ENCODE measurements around the gene ABHD2. TPM values are rescaled to one million over a fixed set of nuclear protein-coding genes. Genes with fewer than 3 reads are reported as not detected.

The ABHD2 gene
- total and polyA plus RNA-seq, 2 donors (not counting 1 experiment from before 2014, with no cell fraction given): 39.5 to 84.9 TPM

DNA sequence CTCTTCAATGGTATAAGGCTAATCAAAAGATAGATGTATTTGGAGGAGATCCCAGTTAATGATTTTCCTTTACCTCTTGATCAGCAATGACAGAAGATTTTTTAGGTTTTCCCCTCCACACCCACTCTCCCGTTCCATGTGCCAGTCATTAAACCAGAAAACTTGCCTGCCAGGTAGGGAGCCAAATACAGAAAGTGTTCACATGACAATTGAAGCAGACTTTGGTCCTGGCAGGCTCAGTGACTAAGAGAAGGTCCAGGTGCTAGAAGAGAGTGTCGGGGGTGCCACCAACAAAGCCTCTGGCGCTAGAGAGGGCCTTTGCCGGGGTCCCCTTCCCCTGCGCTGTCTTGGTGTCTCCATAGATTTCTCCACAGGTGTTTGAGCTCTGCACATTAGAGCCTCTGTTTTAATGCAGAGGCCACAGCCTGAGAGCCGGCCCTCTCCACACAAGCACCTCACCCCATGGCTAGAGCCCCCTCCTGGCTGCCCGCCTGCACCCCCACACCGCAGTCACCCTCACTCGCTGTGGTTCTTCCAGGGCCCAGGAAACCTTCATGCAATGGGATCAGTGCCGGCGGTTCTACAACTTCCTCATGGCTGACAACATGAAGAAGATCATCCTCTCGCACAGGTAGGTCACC, 96.8 kb downstream of the ABHD2 start:
- Histone ChIP-seq H2AFZ (ENCODE audit: low read length) (no peak overlapping the region), H3K4me3 (replicated peaks in 1 of 4; ENCODE audit: control extremely low read depth in 1 of 4, insufficient read depth in 1 of 4, low read depth in 3 of 4, low read length in 4 of 4) (no peak overlapping the region), H3K4me1 (ENCODE audit: control insufficient read depth, extremely low read depth, insufficient read depth, low read length) (no peaks in the 10 kb centered on the region), H3K79me2 (ENCODE audit: control insufficient read depth, insufficient read depth, low read length) (no peaks in the 10 kb centered on the region), H3K36me3 (ENCODE audit: control insufficient read depth, insufficient read depth, low read length) (peaks cover 6% of the 10 kb centered on the region), H3K27me3 (ENCODE audit: control insufficient read depth, insufficient read depth, low read length) (no peaks in the 10 kb centered on the region), H3K27ac (ENCODE audit: insufficient read depth, low read length) (no peak overlapping the region), H3K4me2 (ENCODE audit: extremely low read depth, insufficient read depth, low read length) (no peak overlapping the region), H3K9me3 (ENCODE audit: control insufficient read depth, insufficient read depth, low read depth, low read length) (no peaks in the 10 kb centered on the region), H4K20me1 (ENCODE audit: control insufficient read depth, extremely low read depth, insufficient read depth, low read length) (no peaks in the 10 kb centered on the region), H3K9ac (ENCODE audit: insufficient read depth, low read length) (no peak overlapping the region)
- no peak for DNase-seq (ENCODE audit: low read depth in 2 of 2)
- no peak for TF ChIP-seq EZH2 (IDR thresholded peaks at IDR 0.05; ENCODE audit: low read length, missing control alignments)
- no peak for TF ChIP-seq CTCF (conservative IDR thresholded peaks at IDR 0.05 in 1 of 2, IDR thresholded peaks at IDR 0.05 in 1 of 2; ENCODE audit: low read depth in 1 of 2, low read length in 2 of 2)

GRCh38 chr15:89186803-89187202, 98.5 kb downstream of the ABHD2 start:
- no peak for TF ChIP-seq CTCF (conservative IDR thresholded peaks at IDR 0.05 in 1 of 2, IDR thresholded peaks at IDR 0.05 in 1 of 2; ENCODE audit: low read depth in 1 of 2, low read length in 2 of 2)
- no peak for TF ChIP-seq EZH2 (IDR thresholded peaks at IDR 0.05; ENCODE audit: low read length, missing control alignments)
- Histone ChIP-seq H3K4me3 (replicated peaks in 1 of 4; ENCODE audit: control extremely low read depth in 1 of 4, insufficient read depth in 1 of 4, low read depth in 3 of 4, low read length in 4 of 4) (no peak overlapping the region), H3K36me3 (ENCODE audit: control insufficient read depth, insufficient read depth, low read length) (peaks cover 9% of the 10 kb centered on the region), H3K79me2 (ENCODE audit: control insufficient read depth, insufficient read depth, low read length) (no peaks in the 10 kb centered on the region), H3K4me2 (ENCODE audit: extremely low read depth, insufficient read depth, low read length) (no peak overlapping the region), H3K9ac (ENCODE audit: insufficient read depth, low read length) (no peak overlapping the region), H2AFZ (ENCODE audit: low read length) (no peak overlapping the region), H3K27ac (ENCODE audit: insufficient read depth, low read length) (no peak overlapping the region), H4K20me1 (ENCODE audit: control insufficient read depth, extremely low read depth, insufficient read depth, low read length) (no peaks in the 10 kb centered on the region), H3K27me3 (ENCODE audit: control insufficient read depth, insufficient read depth, low read length) (no peaks in the 10 kb centered on the region), H3K4me1 (ENCODE audit: control insufficient read depth, extremely low read depth, insufficient read depth, low read length) (no peaks in the 10 kb centered on the region), H3K9me3 (ENCODE audit: control insufficient read depth, insufficient read depth, low read depth, low read length) (no peaks in the 10 kb centered on the region)
- DNase-seq (ENCODE audit: low read depth in 2 of 2): no peak

- TF ChIP-seq CTCF (conservative IDR thresholded peaks at IDR 0.05 in 1 of 2, IDR thresholded peaks at IDR 0.05 in 1 of 2; ENCODE audit: low read depth in 1 of 2, low read length in 2 of 2): no peak
- TF ChIP-seq EZH2 (IDR thresholded peaks at IDR 0.05; ENCODE audit: low read length, missing control alignments): no peak
- Histone ChIP-seq H3K27me3 (ENCODE audit: control insufficient read depth, insufficient read depth, low read length) (no peaks in the 10 kb centered on the region), H3K4me2 (ENCODE audit: extremely low read depth, insufficient read depth, low read length) (no peak overlapping the region), H3K36me3 (ENCODE audit: control insufficient read depth, insufficient read depth, low read length) (peaks cover 9% of the 10 kb centered on the region), H2AFZ (ENCODE audit: low read length) (no peak overlapping the region), H3K4me3 (replicated peaks in 1 of 4; ENCODE audit: control extremely low read depth in 1 of 4, insufficient read depth in 1 of 4, low read depth in 3 of 4, low read length in 4 of 4) (no peak overlapping the region), H3K79me2 (ENCODE audit: control insufficient read depth, insufficient read depth, low read length) (no peaks in the 10 kb centered on the region), H3K9ac (ENCODE audit: insufficient read depth, low read length) (no peak overlapping the region), H4K20me1 (ENCODE audit: control insufficient read depth, extremely low read depth, insufficient read depth, low read length) (no peaks in the 10 kb centered on the region), H3K4me1 (ENCODE audit: control insufficient read depth, extremely low read depth, insufficient read depth, low read length) (no peaks in the 10 kb centered on the region), H3K27ac (ENCODE audit: insufficient read depth, low read length) (no peak overlapping the region), H3K9me3 (ENCODE audit: control insufficient read depth, insufficient read depth, low read depth, low read length) (no peaks in the 10 kb centered on the region)
- no peak for DNase-seq (ENCODE audit: low read depth in 2 of 2)
Measured at GRCh38 chr15:89187301-89187985, 99.2 kb downstream of the ABHD2 start.

Data from fibroblast of lung (primary cell).